Subcutaneous adipose tissue (tissue), 4 donors: ENCODE data around the gene CEACAM8. TPM values are rescaled to one million over a fixed set of nuclear protein-coding genes. Genes with fewer than 3 reads are reported as not detected.

ENCODE experiments used
- CTCF ChIP-seq: fragments of 450-650 bp; IDR thresholded peaks from one replicate; pipeline ENCODE4 v1.5.1; 2016; ENCODE audit warnings: low read depth, mild to moderate bottlenecking, control low read depth, antibody characterized with exemption, moderate library complexity
- total RNA-seq, 4 donors: library from RNA; depleted of rRNA; stranded (reverse); fragments of >200 nt; gene quantifications; one replicate each; pipeline ENCODE4 v1.1.0, GENCODE V29; 2016

The CEACAM8 gene
- total RNA-seq, 4 donors from 2014 or later = 0.98 TPM; not detected in 3

GRCh38 chr19:42584466-42584865 lies 10.3 kb downstream of the CEACAM8 start:
- no peak for TF ChIP-seq CTCF

GRCh38 chr19:42577016-42577415 lies 17.7 kb downstream of the CEACAM8 start:
- no peak for TF ChIP-seq CTCF

- no peak for TF ChIP-seq CTCF
Observed at GRCh38 chr19:42576241-42576640, 18.5 kb downstream of the CEACAM8 start.

- no peak for TF ChIP-seq CTCF
Observed at GRCh38 chr19:42573642-42574041, 21.1 kb downstream of the CEACAM8 start.

- TF ChIP-seq CTCF = no peak
Observed at GRCh38 chr19:42571116-42571515, 23.6 kb downstream of the CEACAM8 start.

- no peak for TF ChIP-seq CTCF
Observed at GRCh38 chr19:42569193-42569592, 25.5 kb downstream of the CEACAM8 start.

GRCh38 chr19:42568006-42568405 lies 26.7 kb downstream of the CEACAM8 start:
- no peak for TF ChIP-seq CTCF
